ENCODE data around the gene MROH2B.

DNA sequence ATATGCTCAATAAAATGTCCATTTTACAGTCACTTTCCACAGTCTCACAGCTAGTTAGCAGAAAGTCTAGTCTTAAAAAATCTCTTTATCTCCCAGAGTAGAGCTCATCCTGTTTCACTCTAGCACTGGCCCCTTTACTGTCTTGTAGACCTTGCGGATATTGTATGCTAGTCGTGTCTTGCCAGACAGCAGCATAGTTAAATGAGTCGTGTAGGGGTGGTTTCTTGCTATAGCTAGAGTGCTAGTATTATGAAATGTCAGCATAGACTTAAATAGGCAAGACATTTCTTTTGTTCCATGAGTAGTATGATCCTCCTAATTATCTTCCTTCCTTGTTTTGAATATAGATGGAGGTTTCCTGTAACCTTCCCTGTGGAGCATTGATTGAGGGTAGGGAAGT, 84.5 kb downstream of the MROH2B start:
- TF ChIP-seq, protein P1, sequence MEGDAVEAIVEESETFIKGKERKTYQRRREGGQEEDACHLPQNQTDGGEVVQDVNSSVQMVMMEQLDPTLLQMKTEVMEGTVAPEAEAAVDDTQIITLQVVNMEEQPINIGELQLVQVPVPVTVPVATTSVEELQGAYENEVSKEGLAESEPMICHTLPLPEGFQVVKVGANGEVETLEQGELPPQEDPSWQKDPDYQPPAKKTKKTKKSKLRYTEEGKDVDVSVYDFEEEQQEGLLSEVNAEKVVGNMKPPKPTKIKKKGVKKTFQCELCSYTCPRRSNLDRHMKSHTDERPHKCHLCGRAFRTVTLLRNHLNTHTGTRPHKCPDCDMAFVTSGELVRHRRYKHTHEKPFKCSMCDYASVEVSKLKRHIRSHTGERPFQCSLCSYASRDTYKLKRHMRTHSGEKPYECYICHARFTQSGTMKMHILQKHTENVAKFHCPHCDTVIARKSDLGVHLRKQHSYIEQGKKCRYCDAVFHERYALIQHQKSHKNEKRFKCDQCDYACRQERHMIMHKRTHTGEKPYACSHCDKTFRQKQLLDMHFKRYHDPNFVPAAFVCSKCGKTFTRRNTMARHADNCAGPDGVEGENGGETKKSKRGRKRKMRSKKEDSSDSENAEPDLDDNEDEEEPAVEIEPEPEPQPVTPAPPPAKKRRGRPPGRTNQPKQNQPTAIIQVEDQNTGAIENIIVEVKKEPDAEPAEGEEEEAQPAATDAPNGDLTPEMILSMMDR (IDR thresholded peaks at IDR 0.05) = no peak
- no peak for TF ChIP-seq POLR2A (IDR thresholded peaks at IDR 0.05)

All from thyroid gland (tissue), 4 donors.